ENCODE data around the gene ABCC8.
A peak's percentile ranks its signal among the peaks of the same experiment; 100 is the strongest.

ABCC8 gene

GRCh38 chr11:17394743-17395390 lies 81.8 kb downstream of the ABCC8 start:
- DNase-seq (ENCODE audit: low read depth) = no peak
- no peak overlapping the region for H3K4me3 ChIP-seq (ENCODE audit: low read depth, low read length)

GRCh38 chr11:17393472-17393871 lies 83.2 kb downstream of the ABCC8 start:
- no peak for DNase-seq (ENCODE audit: low read depth)
- H3K4me3 ChIP-seq (ENCODE audit: low read depth, low read length) = no peak overlapping the region

GRCh38 chr11:17392872-17393271 lies 83.8 kb downstream of the ABCC8 start:
- H3K4me3 ChIP-seq (ENCODE audit: low read depth, low read length) = no peak overlapping the region

GRCh38 chr11:17391493-17392355 lies 84.9 kb downstream of the ABCC8 start:
- no peak for DNase-seq (ENCODE audit: low read depth)
- no peak overlapping the region for H3K4me3 ChIP-seq (ENCODE audit: low read depth, low read length)

More at GRCh38 chr11:17392872-17393271, 83.8 kb downstream of the ABCC8 start:
- DNase-seq (ENCODE audit: low read depth) = no peak

GRCh38 chr11:17389957-17390649 lies 86.5 kb downstream of the ABCC8 start:
- no peak overlapping the region for H3K4me3 ChIP-seq (ENCODE audit: low read depth, low read length)

GRCh38 chr11:17389211-17389956 lies 87.3 kb downstream of the ABCC8 start:
- no peak for DNase-seq (ENCODE audit: low read depth)
- peak overlapping the region; percentile 38 for H3K4me3 ChIP-seq (ENCODE audit: low read depth, low read length)

More at GRCh38 chr11:17389957-17390649, 86.5 kb downstream of the ABCC8 start:
- DNase-seq (ENCODE audit: low read depth) = no peak

GRCh38 chr11:17388609-17389210 lies 87.9 kb downstream of the ABCC8 start, which contains the start of gene KCNJ11:
Gene KCNJ11, minus strand, starts transcription at chr11:17388659. Its CDS starts 568 bp downstream, at chr11:17388091.
- peak within 1 kb of the TSS; percentile 38 for H3K4me3 ChIP-seq (ENCODE audit: low read depth, low read length)
- DNase-seq (ENCODE audit: low read depth) = no peak

GRCh38 chr11:17387811-17388210 lies 88.8 kb downstream of the ABCC8 start:
- no peak for DNase-seq (ENCODE audit: low read depth)
- H3K4me3 ChIP-seq (ENCODE audit: low read depth, low read length) = no peak overlapping the region

GRCh38 chr11:17387254-17387653 lies 89.4 kb downstream of the ABCC8 start:
- H3K4me3 ChIP-seq (ENCODE audit: low read depth, low read length) = no peak overlapping the region
- DNase-seq (ENCODE audit: low read depth) = no peak

GRCh38 chr11:17386331-17387084 lies 90.1 kb downstream of the ABCC8 start:
- no peak overlapping the region for H3K4me3 ChIP-seq (ENCODE audit: low read depth, low read length)
- no peak for DNase-seq (ENCODE audit: low read depth)

GRCh38 chr11:17385926-17386325 lies 90.7 kb downstream of the ABCC8 start:
- no peak for DNase-seq (ENCODE audit: low read depth)
- no peak overlapping the region for H3K4me3 ChIP-seq (ENCODE audit: low read depth, low read length)

GRCh38 chr11:17385492-17385891 lies 91.2 kb downstream of the ABCC8 start:
- DNase-seq (ENCODE audit: low read depth) = no peak
- H3K4me3 ChIP-seq (ENCODE audit: low read depth, low read length) = no peak overlapping the region

GRCh38 chr11:17384002-17384511 lies 92.6 kb downstream of the ABCC8 start:
- DNase-seq (ENCODE audit: low read depth) = peak; percentile 40
- no peak overlapping the region for H3K4me3 ChIP-seq (ENCODE audit: low read depth, low read length)

GRCh38 chr11:17383461-17383860 lies 93.2 kb downstream of the ABCC8 start:
- no peak overlapping the region for H3K4me3 ChIP-seq (ENCODE audit: low read depth, low read length)
- DNase-seq (ENCODE audit: low read depth) = no peak

GRCh38 chr11:17382046-17382728 lies 94.5 kb downstream of the ABCC8 start:
- no peak overlapping the region for H3K4me3 ChIP-seq (ENCODE audit: low read depth, low read length)
- no peak for DNase-seq (ENCODE audit: low read depth)

- no peak overlapping the region for H3K4me3 ChIP-seq (ENCODE audit: low read depth, low read length)
- no peak for DNase-seq (ENCODE audit: low read depth)
Observed at GRCh38 chr11:17381156-17381555, 95.5 kb downstream of the ABCC8 start.

GRCh38 chr11:17379383-17380180 lies 97.1 kb downstream of the ABCC8 start:
- no peak for DNase-seq (ENCODE audit: low read depth)
- no peak overlapping the region for H3K4me3 ChIP-seq (ENCODE audit: low read depth, low read length)
